Neuron (in vitro differentiated cells): ENCODE data around the gene TRIM40.

Experiments
- H2AFZ ChIP-seq: one replicate; pipeline ENCODE4 v1.6.1; 2013; ENCODE audit warnings: low read depth, mild to moderate bottlenecking, inconsistent platforms, low read length, moderate library complexity
- H3K27me3 ChIP-seq: one replicate; pipeline ENCODE4 v1.6.1; 2013; ENCODE audit warnings: low read length; ENCODE audit not compliant: insufficient read depth
- H3K36me3 ChIP-seq: one replicate; pipeline ENCODE4 v1.6.1; 2013; ENCODE audit warnings: low read length; ENCODE audit not compliant: insufficient read depth
- H3K4me1 ChIP-seq: one replicate; pipeline ENCODE4 v1.6.1; 2013; ENCODE audit warnings: low read length; ENCODE audit not compliant: insufficient read depth
- H3K4me3 ChIP-seq: 2 replicates; pipeline ENCODE4 v1.5.1; 2013; ENCODE audit warnings: mild to moderate bottlenecking, low read length, moderate library complexity
- H3K9me3 ChIP-seq: one replicate; pipeline ENCODE4 v1.6.1; 2013; ENCODE audit warnings: low read length

Gene TRIM40

GRCh38 chr6:30168741-30169140 lies 32.8 kb downstream of the TRIM40 start:
- H3K4me1 ChIP-seq: no peaks in the 10 kb centered on the region
- no peaks in the 10 kb centered on the region for H3K36me3 ChIP-seq
- no peak overlapping the region for H2AFZ ChIP-seq
- no peaks in the 10 kb centered on the region for H3K9me3 ChIP-seq
- H3K27me3 ChIP-seq: peaks cover 37% of the 10 kb centered on the region
- H3K4me3 ChIP-seq: no peak overlapping the region

GRCh38 chr6:30169658-30170614 lies 34.0 kb downstream of the TRIM40 start:
- H3K4me3 ChIP-seq: no peak overlapping the region
- no peaks in the 10 kb centered on the region for H3K9me3 ChIP-seq
- no peaks in the 10 kb centered on the region for H3K4me1 ChIP-seq
- no peak overlapping the region for H2AFZ ChIP-seq
- H3K27me3 ChIP-seq: peaks cover 40% of the 10 kb centered on the region
- H3K36me3 ChIP-seq: no peaks in the 10 kb centered on the region

- no peaks in the 10 kb centered on the region for H3K9me3 ChIP-seq
- H3K36me3 ChIP-seq: no peaks in the 10 kb centered on the region
- no peak overlapping the region for H2AFZ ChIP-seq
- H3K4me3 ChIP-seq: no peak overlapping the region
- H3K27me3 ChIP-seq: peaks cover 46% of the 10 kb centered on the region
- no peaks in the 10 kb centered on the region for H3K4me1 ChIP-seq
Observed at GRCh38 chr6:30171677-30172471, 35.9 kb downstream of the TRIM40 start.

GRCh38 chr6:30172681-30173080 lies 36.7 kb downstream of the TRIM40 start:
- no peaks in the 10 kb centered on the region for H3K9me3 ChIP-seq
- peaks cover 42% of the 10 kb centered on the region for H3K27me3 ChIP-seq
- no peak overlapping the region for H2AFZ ChIP-seq
- H3K36me3 ChIP-seq: no peaks in the 10 kb centered on the region
- no peak overlapping the region for H3K4me3 ChIP-seq
- H3K4me1 ChIP-seq: no peaks in the 10 kb centered on the region

GRCh38 chr6:30175765-30176164 lies 39.8 kb downstream of the TRIM40 start:
- no peak overlapping the region for H2AFZ ChIP-seq
- H3K4me3 ChIP-seq: no peak overlapping the region
- no peaks in the 10 kb centered on the region for H3K36me3 ChIP-seq
- H3K9me3 ChIP-seq: no peaks in the 10 kb centered on the region
- H3K4me1 ChIP-seq: no peaks in the 10 kb centered on the region
- H3K27me3 ChIP-seq: peaks cover 27% of the 10 kb centered on the region

DNA sequence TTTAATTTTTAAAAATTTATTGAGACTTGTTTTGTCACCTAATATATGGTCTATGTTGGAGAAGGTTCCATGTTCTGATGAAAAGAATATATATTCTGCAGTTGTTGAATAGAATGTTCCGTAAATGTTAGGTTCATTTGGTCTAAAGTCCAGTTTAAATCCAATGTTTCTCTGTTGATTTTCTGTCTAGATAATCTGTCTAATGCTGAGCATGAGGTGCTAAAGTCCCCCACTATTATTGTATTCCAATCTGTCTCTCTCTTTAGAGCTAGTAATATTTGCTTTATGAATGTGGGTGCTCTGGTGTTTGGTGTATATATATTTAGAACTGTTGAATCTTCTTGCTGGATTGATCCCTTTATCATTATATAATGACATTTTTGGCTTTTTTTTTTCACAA lies 42.9 kb downstream of the TRIM40 start:
- H3K27me3 ChIP-seq: peaks cover 9% of the 10 kb centered on the region
- peaks cover 5% of the 10 kb centered on the region for H3K9me3 ChIP-seq
- H2AFZ ChIP-seq: no peak overlapping the region
- no peak overlapping the region for H3K4me3 ChIP-seq
- H3K36me3 ChIP-seq: no peaks in the 10 kb centered on the region
- H3K4me1 ChIP-seq: no peaks in the 10 kb centered on the region

DNA sequence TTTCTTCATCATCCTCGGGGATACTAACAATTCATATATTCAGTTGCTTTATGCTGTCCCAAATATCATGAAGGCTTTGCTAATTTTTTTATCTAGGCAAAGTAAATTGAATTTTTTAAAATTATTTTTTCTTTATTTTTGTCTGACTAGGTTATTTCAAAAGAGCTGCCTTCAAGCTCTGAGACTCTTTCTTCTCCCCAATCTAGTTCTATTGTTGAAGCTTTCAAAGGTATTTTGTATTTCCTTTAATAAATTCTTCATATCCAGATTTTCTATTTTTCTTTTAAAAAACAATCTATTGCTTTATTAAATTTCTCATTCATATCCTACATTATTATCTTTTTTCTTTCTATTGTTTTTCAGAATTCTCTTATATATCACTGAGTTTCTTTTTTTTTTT lies 44.2 kb downstream of the TRIM40 start:
- no peak overlapping the region for H2AFZ ChIP-seq
- H3K27me3 ChIP-seq: peaks cover 4% of the 10 kb centered on the region
- no peaks in the 10 kb centered on the region for H3K4me1 ChIP-seq
- peaks cover 8% of the 10 kb centered on the region for H3K36me3 ChIP-seq
- H3K9me3 ChIP-seq: peaks cover 5% of the 10 kb centered on the region
- no peak overlapping the region for H3K4me3 ChIP-seq

- no peaks in the 10 kb centered on the region for H3K27me3 ChIP-seq
- H3K4me3 ChIP-seq: no peak overlapping the region
Observed at GRCh38 chr6:30184417-30185031, 48.6 kb downstream of the TRIM40 start.

GRCh38 chr6:30185846-30186484 lies 50.0 kb downstream of the TRIM40 start:
- Histone ChIP-seq H3K36me3 (peaks cover 61% of the 10 kb centered on the region), H2AFZ (no peak overlapping the region), H3K4me1 (no peaks in the 10 kb centered on the region), H3K4me3 (no peak overlapping the region), H3K9me3 (peaks cover 5% of the 10 kb centered on the region), H3K27me3 (no peaks in the 10 kb centered on the region)

More at GRCh38 chr6:30184417-30185031, 48.6 kb downstream of the TRIM40 start:
- peaks cover 47% of the 10 kb centered on the region for H3K36me3 ChIP-seq
- no peak overlapping the region for H2AFZ ChIP-seq
- H3K4me1 ChIP-seq: no peaks in the 10 kb centered on the region
- H3K9me3 ChIP-seq: peaks cover 5% of the 10 kb centered on the region

GRCh38 chr6:30188541-30188940 lies 52.6 kb downstream of the TRIM40 start:
- H2AFZ ChIP-seq: no peak overlapping the region
- H3K36me3 ChIP-seq: peaks cover 75% of the 10 kb centered on the region

DNA sequence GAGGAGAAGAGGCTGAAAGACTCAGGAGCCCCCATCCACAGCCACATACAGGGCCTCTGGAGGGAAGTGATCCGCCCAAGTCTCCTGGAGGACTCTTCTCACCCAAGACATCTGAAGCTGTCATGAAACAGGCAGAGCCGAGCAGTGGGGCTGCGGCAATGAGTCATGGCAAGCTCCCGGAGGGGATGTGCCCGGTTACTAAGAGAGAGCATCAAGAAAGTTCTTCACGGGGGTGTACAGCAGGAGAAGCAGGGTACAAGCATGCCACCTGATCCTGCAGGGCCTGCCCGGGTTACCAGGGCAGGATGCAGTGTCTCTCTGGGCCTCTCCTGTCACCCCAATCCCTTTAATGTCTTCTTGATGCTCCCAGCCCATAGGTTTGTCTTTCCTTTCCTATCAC lies 56.1 kb downstream of the TRIM40 start:
- H3K4me1 ChIP-seq: no peaks in the 10 kb centered on the region
- H3K4me3 ChIP-seq: no peak overlapping the region
- no peaks in the 10 kb centered on the region for H3K27me3 ChIP-seq
- no peaks in the 10 kb centered on the region for H3K9me3 ChIP-seq
- peaks cover 72% of the 10 kb centered on the region for H3K36me3 ChIP-seq
- H2AFZ ChIP-seq: no peak overlapping the region

More at GRCh38 chr6:30188541-30188940, 52.6 kb downstream of the TRIM40 start:
- no peaks in the 10 kb centered on the region for H3K4me1 ChIP-seq
- H3K4me3 ChIP-seq: no peak overlapping the region
- no peaks in the 10 kb centered on the region for H3K9me3 ChIP-seq
- H3K27me3 ChIP-seq: no peaks in the 10 kb centered on the region

GRCh38 chr6:30194797-30195690 lies 59.1 kb downstream of the TRIM40 start:
- peaks cover 71% of the 10 kb centered on the region for H3K36me3 ChIP-seq
- no peak overlapping the region for H2AFZ ChIP-seq
- no peaks in the 10 kb centered on the region for H3K27me3 ChIP-seq
- H3K9me3 ChIP-seq: no peaks in the 10 kb centered on the region
- H3K4me3 ChIP-seq: no peak overlapping the region
- H3K4me1 ChIP-seq: no peaks in the 10 kb centered on the region
